ENCODE data around the gene APBB1IP.
A peak's percentile ranks its signal among the peaks of the same experiment; 100 is the strongest.
"Not testable (repeated sequence)": the region's sequence is repeated elsewhere in the genome, so short reads cannot be mapped to it uniquely, and the experiment has no call there.

APBB1IP gene
- 56.6 to 108 (median 85.7) reads per million in 3 experiments for total RNA-seq

- DNase-seq, result peak; percentile 40
Measured at GRCh38 chr10:26437637-26438461, at the start of gene APBB1IP. TSS of gene APBB1IP (plus strand) at chr10:26438341. CDS start at chr10:26492327, 53,986 bp downstream.

- no peak for DNase-seq
Measured at GRCh38 chr10:26389533-26389932, 48.6 kb upstream of the APBB1IP start.

GRCh38 chr10:26391701-26392695 is 46.1 kb upstream of the APBB1IP start:
- DNase-seq, result no peak

- not testable (repeated sequence) for DNase-seq
Measured at GRCh38 chr10:26398353-26398752, 39.8 kb upstream of the APBB1IP start.

- DNase-seq, result no peak
Measured at GRCh38 chr10:26407406-26407969, 30.7 kb upstream of the APBB1IP start.

- no peak for DNase-seq
Measured at GRCh38 chr10:26408858-26409494, 29.2 kb upstream of the APBB1IP start.

- DNase-seq, result no peak
Measured at GRCh38 chr10:26410356-26410755, 27.8 kb upstream of the APBB1IP start.

- DNase-seq, result no peak
Measured at GRCh38 chr10:26412932-26413331, 25.2 kb upstream of the APBB1IP start.

GRCh38 chr10:26413375-26413774 is 24.8 kb upstream of the APBB1IP start:
- DNase-seq, result no peak

GRCh38 chr10:26417136-26417535 is 21.0 kb upstream of the APBB1IP start:
- DNase-seq, result no peak

- no peak for DNase-seq
Measured at GRCh38 chr10:26422977-26423376, 15.2 kb upstream of the APBB1IP start.

- no peak for DNase-seq
Measured at GRCh38 chr10:26423722-26424121, 14.4 kb upstream of the APBB1IP start.

- DNase-seq, result peak; percentile 29
Measured at GRCh38 chr10:26430641-26431163, 7.4 kb upstream of the APBB1IP start.

GRCh38 chr10:26432938-26433337 is 5.2 kb upstream of the APBB1IP start:
- no peak for DNase-seq

GRCh38 chr10:26435852-26436251 is 2.3 kb upstream of the APBB1IP start:
- no peak for DNase-seq

- DNase-seq, result no peak
Measured at GRCh38 chr10:26436848-26437247, 1.3 kb upstream of the APBB1IP start.

- DNase-seq, result peak; percentile 70
Measured at GRCh38 chr10:26438534-26439341, 597 bp downstream of the APBB1IP start.

GRCh38 chr10:26439406-26440087 is 1.4 kb downstream of the APBB1IP start:
- DNase-seq, result peak; percentile 20

- no peak for DNase-seq
Measured at GRCh38 chr10:26440088-26440470, 1.9 kb downstream of the APBB1IP start.

GRCh38 chr10:26441491-26442214 is 3.5 kb downstream of the APBB1IP start:
- peak; percentile 36 for DNase-seq

Data from central memory CD4-positive, alpha-beta T cell (primary cell).